K562 (cell line): ENCODE measurements around the gene AFM. TPM values are rescaled to one million over a fixed set of nuclear protein-coding genes. Genes with fewer than 3 reads are reported as not detected.

ENCODE experiments used
- ASH1L ChIP-seq: fragments of 450-650 bp; IDR thresholded peaks from 2 replicates; pipeline ENCODE4 v1.6.1; 2018; ENCODE audit warnings: borderline replicate concordance, mild to moderate bottlenecking, low read depth; ENCODE audit not compliant: partially characterized antibody
- BDP1 ChIP-seq: IDR thresholded peaks from 3 replicates; pipeline ENCODE4 v1.6.1; 2011; ENCODE audit not compliant: insufficient read length, insufficient read depth
- BRCA1 ChIP-seq, 2 experiments: fragments of 450-650 bp in 1 of 2; sonication (generic) in 1 of 2; formaldehyde crosslinking in 1 of 2; IDR thresholded peaks; 2 replicates each; pipeline versions ENCODE4 v1.5.0 to v1.6.1; 2017 to 2020; ENCODE audit warnings: mild to moderate bottlenecking in 1 of 2, missing genetic modification reagents in 1 of 2
- GTF2F1 ChIP-seq: IDR thresholded peaks from 2 replicates; pipeline ENCODE4 v1.6.1; 2011; ENCODE audit warnings: low read depth, low read length, improper control_type of control experiment
- LEF1 ChIP-seq: fragments of 450-650 bp; IDR thresholded peaks from 2 replicates; pipeline ENCODE4 v1.6.1; 2016; ENCODE audit warnings: mild to moderate bottlenecking
- SAP30 ChIP-seq: fragments of 200-600 bp; sonication (generic); IDR thresholded peaks from 2 replicates; pipeline ENCODE4 v1.6.1; 2012; ENCODE audit warnings: borderline replicate concordance, low read depth, mild to moderate bottlenecking, moderate library complexity, low read length, control low read depth, inconsistent platforms; ENCODE audit not compliant: insufficient read depth, poor library complexity, severe bottlenecking
- SREBF2 ChIP-seq: sonication (generic); formaldehyde crosslinking; IDR thresholded peaks from 2 replicates; pipeline ENCODE4 v1.4.0; 2020; ENCODE audit warnings: mild to moderate bottlenecking, missing genetic modification reagents
- ZNF140 ChIP-seq: fragments of 250-450 bp; sonication (Bioruptor Pico); IDR thresholded peaks from 2 replicates; pipeline ENCODE4 v1.8.0; 2021; ENCODE audit warnings: moderate library complexity, mild to moderate bottlenecking, inconsistent platforms
- ZNF24 ChIP-seq: fragments of 450-650 bp; IDR thresholded peaks from 2 replicates; pipeline ENCODE4 v1.6.1; 2016
- ZNF699 ChIP-seq: fragments of 250-450 bp; sonication (Bioruptor Pico); IDR thresholded peaks from 2 replicates; pipeline ENCODE4 v1.8.0; 2021; ENCODE audit warnings: mild to moderate bottlenecking, moderate library complexity; ENCODE audit not compliant: insufficient replicate concordance
- ZSCAN32 ChIP-seq: fragments of 450-650 bp; formaldehyde crosslinking; IDR thresholded peaks from 2 replicates; pipeline ENCODE4 v1.4.0; 2020; ENCODE audit warnings: mild to moderate bottlenecking, moderate library complexity
- polyA plus RNA-seq, 8 experiments: library from polyadenylated mRNA; depleted of rRNA in 4 of 8; stranded (reverse) in 5 of 8; unstranded in 3 of 8; fragments of >200 nt; fragmentation: Nextera tagmentation in 2 of 8; fragmentation: Illumina TruSeq in 1 of 8; extraction: Ambion mirVana in 2 of 8; extraction: Trizol in 1 of 8; gene quantifications; 2 replicates each; pipeline versions ENCODE4 v1.2.1 to v1.2.3, GENCODE V29; 2011 to 2014; ENCODE audit warnings: inconsistent platforms in 1 of 8, missing spikeins in 1 of 8
- total RNA-seq, 7 experiments: library from RNA; depleted of rRNA in 6 of 7; stranded (reverse); fragments of >200 nt in 6 of 7; fragmentation: Illumina TruSeq in 2 of 7; extraction: Trizol in 2 of 7; gene quantifications; 2 replicates each; pipeline versions ENCODE4 v1.2.1 to v1.2.3, GENCODE V29; 2011 to 2021; ENCODE audit warnings: low replicate concordance in 1 of 7
- TF ChIP-seq, protein P1 (sequence below): fragments of 200-600 bp; sonication (generic); IDR thresholded peaks from one replicate; pipeline ENCODE4 v1.6.1; 2012; ENCODE audit warnings: mild to moderate bottlenecking, low read depth, low read length, inconsistent platforms
- TF ChIP-seq, protein P2 (sequence below): sonication (generic); formaldehyde crosslinking; IDR thresholded peaks from 2 replicates; pipeline ENCODE4 v1.8.0; 2022; ENCODE audit warnings: missing genetic modification reagents, mild to moderate bottlenecking, moderate library complexity, borderline replicate concordance
- TF ChIP-seq, protein P3 (sequence below): fragments of 450-650 bp; formaldehyde crosslinking; IDR thresholded peaks from 2 replicates; pipeline ENCODE4 v1.4.0; 2020; ENCODE audit warnings: mild to moderate bottlenecking, moderate library complexity

AFM gene
- total and polyA plus RNA-seq, 9 of the 15 experiments (the other 6 are each of a cell fraction or from before 2014, with no cell fraction given), result 0.07 to 0.15 (median 0.12) TPM; not detected in 5

DNA sequence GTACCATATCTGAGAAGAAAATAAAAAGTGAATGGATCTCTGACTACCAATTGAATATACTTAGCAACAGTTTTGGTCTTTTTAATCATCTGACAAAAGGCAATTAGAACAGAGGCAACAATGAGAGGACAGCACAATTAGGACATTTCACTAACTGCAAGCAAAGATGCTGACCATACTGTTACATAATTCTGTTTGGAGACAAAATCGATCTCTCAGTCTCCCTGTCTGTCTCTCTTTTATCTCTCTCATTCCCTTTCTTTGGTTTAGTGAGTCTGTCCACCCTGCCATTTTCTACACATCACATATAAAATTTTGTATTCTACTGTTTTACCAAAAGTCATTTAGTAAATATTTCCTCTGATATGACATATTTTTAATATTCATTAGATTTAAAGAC, 2.2 kb upstream of the AFM start (continued):
- TF ChIP-seq, protein P1, sequence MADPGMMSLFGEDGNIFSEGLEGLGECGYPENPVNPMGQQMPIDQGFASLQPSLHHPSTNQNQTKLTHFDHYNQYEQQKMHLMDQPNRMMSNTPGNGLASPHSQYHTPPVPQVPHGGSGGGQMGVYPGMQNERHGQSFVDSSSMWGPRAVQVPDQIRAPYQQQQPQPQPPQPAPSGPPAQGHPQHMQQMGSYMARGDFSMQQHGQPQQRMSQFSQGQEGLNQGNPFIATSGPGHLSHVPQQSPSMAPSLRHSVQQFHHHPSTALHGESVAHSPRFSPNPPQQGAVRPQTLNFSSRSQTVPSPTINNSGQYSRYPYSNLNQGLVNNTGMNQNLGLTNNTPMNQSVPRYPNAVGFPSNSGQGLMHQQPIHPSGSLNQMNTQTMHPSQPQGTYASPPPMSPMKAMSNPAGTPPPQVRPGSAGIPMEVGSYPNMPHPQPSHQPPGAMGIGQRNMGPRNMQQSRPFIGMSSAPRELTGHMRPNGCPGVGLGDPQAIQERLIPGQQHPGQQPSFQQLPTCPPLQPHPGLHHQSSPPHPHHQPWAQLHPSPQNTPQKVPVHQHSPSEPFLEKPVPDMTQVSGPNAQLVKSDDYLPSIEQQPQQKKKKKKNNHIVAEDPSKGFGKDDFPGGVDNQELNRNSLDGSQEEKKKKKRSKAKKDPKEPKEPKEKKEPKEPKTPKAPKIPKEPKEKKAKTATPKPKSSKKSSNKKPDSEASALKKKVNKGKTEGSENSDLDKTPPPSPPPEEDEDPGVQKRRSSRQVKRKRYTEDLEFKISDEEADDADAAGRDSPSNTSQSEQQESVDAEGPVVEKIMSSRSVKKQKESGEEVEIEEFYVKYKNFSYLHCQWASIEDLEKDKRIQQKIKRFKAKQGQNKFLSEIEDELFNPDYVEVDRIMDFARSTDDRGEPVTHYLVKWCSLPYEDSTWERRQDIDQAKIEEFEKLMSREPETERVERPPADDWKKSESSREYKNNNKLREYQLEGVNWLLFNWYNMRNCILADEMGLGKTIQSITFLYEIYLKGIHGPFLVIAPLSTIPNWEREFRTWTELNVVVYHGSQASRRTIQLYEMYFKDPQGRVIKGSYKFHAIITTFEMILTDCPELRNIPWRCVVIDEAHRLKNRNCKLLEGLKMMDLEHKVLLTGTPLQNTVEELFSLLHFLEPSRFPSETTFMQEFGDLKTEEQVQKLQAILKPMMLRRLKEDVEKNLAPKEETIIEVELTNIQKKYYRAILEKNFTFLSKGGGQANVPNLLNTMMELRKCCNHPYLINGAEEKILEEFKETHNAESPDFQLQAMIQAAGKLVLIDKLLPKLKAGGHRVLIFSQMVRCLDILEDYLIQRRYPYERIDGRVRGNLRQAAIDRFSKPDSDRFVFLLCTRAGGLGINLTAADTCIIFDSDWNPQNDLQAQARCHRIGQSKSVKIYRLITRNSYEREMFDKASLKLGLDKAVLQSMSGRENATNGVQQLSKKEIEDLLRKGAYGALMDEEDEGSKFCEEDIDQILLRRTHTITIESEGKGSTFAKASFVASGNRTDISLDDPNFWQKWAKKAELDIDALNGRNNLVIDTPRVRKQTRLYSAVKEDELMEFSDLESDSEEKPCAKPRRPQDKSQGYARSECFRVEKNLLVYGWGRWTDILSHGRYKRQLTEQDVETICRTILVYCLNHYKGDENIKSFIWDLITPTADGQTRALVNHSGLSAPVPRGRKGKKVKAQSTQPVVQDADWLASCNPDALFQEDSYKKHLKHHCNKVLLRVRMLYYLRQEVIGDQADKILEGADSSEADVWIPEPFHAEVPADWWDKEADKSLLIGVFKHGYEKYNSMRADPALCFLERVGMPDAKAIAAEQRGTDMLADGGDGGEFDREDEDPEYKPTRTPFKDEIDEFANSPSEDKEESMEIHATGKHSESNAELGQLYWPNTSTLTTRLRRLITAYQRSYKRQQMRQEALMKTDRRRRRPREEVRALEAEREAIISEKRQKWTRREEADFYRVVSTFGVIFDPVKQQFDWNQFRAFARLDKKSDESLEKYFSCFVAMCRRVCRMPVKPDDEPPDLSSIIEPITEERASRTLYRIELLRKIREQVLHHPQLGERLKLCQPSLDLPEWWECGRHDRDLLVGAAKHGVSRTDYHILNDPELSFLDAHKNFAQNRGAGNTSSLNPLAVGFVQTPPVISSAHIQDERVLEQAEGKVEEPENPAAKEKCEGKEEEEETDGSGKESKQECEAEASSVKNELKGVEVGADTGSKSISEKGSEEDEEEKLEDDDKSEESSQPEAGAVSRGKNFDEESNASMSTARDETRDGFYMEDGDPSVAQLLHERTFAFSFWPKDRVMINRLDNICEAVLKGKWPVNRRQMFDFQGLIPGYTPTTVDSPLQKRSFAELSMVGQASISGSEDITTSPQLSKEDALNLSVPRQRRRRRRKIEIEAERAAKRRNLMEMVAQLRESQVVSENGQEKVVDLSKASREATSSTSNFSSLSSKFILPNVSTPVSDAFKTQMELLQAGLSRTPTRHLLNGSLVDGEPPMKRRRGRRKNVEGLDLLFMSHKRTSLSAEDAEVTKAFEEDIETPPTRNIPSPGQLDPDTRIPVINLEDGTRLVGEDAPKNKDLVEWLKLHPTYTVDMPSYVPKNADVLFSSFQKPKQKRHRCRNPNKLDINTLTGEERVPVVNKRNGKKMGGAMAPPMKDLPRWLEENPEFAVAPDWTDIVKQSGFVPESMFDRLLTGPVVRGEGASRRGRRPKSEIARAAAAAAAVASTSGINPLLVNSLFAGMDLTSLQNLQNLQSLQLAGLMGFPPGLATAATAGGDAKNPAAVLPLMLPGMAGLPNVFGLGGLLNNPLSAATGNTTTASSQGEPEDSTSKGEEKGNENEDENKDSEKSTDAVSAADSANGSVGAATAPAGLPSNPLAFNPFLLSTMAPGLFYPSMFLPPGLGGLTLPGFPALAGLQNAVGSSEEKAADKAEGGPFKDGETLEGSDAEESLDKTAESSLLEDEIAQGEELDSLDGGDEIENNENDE, result no peak
- TF ChIP-seq ZNF699 (CRISPR knock-in tag) (no peak), LEF1 (no peak), BRCA1 (IDR thresholded peaks at IDR 0.05) (no peak), BRCA1 (CRISPR knock-in tag; IDR thresholded peaks at IDR 0.05) (no peak), ASH1L (no peak), BDP1 (no peak), ZNF140 (CRISPR knock-in tag) (no peak), SAP30 (no peak), ZSCAN32 (CRISPR knock-in tag) (no peak), GTF2F1 (no peak), SREBF2 (no peak), ZNF24 (no peak)
- TF ChIP-seq, protein P2, sequence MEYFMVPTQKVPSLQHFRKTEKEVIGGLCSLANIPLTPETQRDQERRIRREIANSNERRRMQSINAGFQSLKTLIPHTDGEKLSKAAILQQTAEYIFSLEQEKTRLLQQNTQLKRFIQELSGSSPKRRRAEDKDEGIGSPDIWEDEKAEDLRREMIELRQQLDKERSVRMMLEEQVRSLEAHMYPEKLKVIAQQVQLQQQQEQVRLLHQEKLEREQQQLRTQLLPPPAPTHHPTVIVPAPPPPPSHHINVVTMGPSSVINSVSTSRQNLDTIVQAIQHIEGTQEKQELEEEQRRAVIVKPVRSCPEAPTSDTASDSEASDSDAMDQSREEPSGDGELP (CRISPR knock-in tag), result no peak
- TF ChIP-seq, protein P3, sequence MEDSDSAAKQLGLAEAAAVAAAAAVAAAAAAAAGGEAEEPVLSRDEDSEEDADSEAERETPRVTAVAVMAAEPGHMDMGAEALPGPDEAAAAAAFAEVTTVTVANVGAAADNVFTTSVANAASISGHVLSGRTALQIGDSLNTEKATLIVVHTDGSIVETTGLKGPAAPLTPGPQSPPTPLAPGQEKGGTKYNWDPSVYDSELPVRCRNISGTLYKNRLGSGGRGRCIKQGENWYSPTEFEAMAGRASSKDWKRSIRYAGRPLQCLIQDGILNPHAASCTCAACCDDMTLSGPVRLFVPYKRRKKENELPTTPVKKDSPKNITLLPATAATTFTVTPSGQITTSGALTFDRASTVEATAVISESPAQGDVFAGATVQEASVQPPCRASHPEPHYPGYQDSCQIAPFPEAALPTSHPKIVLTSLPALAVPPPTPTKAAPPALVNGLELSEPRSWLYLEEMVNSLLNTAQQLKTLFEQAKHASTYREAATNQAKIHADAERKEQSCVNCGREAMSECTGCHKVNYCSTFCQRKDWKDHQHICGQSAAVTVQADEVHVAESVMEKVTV (CRISPR knock-in tag), result no peak
